ENCODE results near the gene PCDH1.
"Not testable (repeated sequence)": the region's sequence is repeated elsewhere in the genome, so short reads cannot be mapped to it uniquely, and the experiment has no call there.

PCDH1 gene

DNA sequence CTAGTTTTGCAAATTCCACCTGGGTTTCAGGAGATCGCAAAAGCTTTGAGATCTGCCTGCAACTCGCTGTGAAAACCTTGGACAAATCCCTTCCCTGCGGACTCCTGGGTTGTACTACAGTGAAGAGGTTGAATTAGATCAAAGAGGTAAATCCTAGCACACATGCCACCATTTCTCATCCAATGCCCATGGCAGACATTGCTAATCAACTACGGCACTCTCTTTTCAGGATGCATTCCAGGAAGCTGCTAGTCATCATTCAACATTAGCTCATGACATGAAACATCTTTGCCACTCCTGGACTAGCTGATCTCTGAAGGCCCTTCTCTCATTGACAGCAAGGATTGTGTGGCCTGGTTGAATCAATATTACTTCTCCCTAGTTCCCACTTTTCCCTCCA is 46.1 kb downstream of the PCDH1 start:
- no peak for DNase-seq (ENCODE audit: low spot score)

DNA sequence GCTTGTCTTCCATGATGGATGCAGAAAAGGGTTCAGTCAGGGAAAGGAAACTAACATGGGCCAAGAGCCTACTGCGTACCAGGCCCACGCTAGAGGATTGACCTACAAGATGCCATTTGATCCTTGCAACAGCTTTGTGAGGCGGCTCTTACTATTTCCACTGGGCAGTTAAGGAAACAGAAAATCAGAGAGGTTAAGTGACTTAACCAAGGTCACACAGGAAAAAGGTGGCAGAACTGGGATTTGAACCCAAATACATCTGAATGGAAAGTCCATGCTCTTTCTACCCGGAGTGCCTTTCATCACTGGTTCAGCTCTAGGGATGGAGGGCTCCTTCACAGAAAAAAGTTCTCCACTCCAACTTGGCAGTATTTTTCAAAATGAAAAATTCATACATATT is 50.0 kb downstream of the PCDH1 start:
- DNase-seq (ENCODE audit: low spot score), result no peak

DNA sequence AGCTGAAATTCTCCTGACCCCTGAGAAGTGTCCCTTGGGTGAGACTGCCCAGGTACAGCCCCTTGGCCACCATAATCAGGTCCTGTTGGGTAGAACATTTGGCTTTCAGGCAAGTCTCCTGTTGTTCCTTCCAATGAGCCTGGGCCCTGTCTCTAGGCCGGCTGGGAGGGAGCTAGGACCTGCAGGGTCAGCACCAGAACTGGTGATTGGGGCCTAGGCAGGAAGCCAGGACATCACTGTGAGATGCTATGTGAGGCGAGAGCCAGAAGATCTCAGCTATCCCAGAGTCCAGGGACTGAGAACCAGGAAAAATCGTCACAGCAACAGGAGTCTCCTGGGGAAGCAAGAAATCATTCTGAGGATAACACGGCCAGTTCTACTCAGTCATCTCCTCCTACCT is 51.5 kb downstream of the PCDH1 start:
- DNase-seq (ENCODE audit: low spot score), result no peak

DNA sequence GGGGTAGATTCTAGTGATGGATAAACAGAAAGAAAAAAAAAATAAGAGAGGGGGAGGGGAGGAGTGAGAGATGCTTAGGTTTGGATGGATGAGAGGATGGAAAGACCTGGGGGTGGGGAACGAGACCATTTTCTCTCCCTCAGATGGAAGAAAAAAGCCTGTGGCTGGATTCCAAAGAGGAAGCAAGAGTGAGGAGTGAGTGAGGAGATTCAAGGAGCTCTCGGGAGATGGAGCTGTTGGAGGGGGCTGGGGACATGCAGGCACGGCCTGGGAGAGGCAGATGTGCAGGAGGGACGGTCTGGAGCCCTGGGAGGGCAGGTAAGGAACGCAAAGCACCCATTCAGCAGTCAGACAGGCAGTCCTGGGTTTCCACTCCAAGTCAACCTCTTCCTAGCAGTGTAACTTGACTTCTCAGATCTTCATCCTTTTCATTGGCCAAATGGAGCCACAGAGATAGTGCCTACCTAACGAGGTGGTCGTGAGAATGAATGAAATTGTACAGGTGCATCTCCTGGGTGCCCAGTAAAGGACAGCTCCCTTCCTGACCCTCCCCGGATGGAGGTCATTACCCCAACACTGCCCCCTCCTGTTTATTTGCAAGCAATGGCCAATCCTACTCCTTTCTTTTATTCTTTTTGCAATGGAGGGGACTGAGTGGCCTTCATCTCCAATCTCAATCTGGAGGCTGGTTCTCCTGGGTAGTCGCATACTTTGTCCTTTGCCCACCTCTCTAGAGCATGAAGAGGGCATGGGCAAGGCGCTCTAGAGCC is 52.2 kb downstream of the PCDH1 start:
- DNase-seq (ENCODE audit: low spot score), result no peak

DNA sequence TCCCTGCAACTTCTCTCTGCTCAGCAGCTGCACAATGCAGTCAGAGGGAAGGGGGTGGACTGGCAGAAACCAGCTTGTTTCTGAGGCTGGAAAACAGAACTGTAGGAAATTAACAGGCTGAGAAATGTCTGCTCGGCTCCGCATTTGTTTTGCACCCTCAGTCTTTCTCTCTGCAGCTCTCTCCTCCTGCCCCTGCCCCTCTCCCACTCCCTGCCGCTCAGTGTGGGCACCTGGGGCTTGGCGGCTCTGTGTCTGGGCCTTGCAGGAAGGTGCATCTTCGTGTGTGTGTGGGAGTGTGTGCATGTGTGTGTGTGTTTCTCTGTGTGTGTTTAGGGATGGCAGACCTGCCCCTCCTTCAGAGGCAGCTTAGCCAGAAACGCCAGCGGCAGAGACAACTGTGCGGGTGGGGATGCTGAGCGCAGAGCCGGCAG is 53.0 kb downstream of the PCDH1 start:
- no peak for DNase-seq (ENCODE audit: low spot score)

DNA sequence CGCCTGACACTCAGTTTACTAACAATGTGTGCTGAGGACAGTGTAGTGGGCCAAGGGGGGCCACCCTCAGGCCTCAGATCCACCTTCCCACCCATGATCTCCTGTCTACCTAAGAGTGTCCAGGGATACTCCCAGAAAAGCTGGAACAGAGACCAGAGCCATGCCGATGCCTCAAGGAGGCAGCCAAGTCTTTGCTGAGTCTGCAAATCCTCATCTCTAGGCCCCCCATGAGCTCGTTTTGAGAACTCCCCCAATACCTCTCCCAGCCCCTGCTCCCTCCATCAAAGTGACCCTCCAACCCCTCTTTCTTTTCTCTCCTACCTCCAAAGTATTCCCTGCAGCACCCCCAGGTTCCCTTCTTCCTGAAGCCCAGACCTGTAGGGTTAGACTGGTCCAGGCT is 53.5 kb downstream of the PCDH1 start:
- no peak for DNase-seq (ENCODE audit: low spot score)

DNA sequence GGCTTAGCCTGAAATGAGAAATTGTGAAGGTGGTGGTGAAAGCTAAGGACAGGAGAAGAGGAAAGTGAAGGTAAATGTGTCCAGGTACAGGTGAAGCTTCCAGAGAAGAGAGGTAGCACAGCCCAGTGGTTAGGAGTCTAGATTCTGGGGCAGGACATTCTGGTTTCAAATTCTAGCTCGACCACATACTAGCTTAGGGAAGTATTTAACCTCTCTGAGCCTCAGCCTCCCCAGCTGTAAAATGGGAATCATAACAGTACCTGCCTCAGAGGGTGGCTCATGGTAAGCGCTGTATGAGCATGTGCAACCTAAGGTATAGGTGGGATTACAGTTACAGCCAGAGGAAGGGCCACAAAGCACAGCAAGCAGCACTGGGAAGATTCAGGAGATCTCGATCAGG is 55.2 kb downstream of the PCDH1 start:
- no peak for DNase-seq (ENCODE audit: low spot score)

DNA sequence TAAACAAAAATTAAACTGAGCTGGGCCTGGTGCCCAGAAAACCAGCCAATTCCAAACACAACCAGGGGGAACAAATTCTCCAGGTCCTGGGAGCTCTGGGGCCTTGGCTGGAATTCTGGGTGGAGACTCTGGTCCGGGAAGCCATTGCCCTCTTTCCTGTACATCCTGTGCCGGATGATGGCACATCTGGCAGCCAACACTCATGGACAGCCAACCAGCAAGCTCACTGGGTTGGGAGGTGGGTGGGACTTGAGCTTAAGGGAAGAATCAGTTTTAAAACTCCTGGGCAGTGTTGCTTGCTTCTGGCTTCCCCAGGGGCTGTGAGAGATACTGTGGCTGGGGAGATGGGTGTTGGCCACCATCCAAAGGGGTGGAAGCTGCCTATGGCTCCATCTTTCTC is 56.1 kb downstream of the PCDH1 start:
- DNase-seq (ENCODE audit: low spot score), result no peak

DNA sequence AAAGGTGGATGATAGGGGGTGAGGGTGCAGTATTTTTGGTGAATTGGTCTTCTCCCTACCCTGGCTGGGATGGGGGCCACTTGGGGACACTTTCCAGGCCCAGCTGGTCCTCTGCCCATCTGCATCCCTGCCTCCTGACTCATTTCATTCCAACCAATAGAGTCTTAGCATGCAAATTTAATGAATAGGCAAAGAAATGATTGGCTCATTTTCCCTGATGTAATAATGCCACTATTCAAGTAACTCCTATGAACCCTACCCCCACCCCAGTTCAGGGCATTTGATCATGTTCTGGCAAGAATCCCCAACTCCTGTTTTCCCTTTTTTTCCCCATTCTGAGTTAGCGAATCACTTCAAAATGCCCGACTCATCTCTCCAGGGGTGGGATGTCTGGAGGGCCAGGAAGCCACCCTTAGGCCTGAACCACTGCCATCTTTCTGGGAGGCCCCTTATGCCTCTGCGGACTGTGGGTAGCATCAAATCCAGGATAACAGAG is 56.7 kb downstream of the PCDH1 start:
- peak; percentile 89 for DNase-seq (ENCODE audit: low spot score)

DNA sequence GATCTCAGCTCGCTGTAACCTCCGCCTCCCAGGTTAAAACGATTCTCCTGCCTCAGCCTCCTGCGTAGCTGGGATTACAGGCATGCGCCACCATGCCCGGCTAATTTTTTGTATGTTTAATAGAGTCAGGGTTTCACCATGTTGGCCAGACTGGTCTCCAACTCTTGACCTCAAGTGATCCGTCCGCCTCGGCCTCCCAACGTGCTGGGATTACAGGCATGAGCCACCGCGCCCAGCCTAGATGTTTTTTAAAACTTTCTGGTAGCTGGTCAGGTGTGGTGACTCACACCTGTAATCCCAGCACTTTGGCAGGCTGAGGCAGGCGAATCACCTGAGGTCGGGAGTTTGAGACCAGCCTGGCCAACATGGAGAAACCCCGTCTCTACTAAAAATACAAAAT is 57.5 kb downstream of the PCDH1 start:
- DNase-seq (ENCODE audit: low spot score), result not testable (repeated sequence)

DNA sequence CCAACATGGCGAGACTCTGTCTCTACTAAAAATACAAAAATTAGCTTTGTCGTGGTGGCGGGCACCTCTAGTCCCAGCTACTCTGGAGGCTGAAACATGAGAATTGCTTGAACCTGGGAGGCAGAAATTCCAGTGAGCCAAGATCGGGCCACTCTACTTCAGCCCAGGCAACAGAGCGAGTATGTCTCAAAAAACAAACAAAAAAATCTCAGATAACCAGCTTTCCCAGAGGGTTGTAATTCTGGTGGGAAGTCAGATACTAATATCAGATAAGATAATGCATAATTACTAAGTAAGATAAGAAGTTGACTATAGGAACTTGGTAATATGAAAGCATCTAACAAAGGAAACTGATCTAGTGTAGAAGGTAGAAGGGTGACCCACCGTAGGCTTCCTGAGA is 60.6 kb downstream of the PCDH1 start:
- no peak for DNase-seq (ENCODE audit: low spot score)

DNA sequence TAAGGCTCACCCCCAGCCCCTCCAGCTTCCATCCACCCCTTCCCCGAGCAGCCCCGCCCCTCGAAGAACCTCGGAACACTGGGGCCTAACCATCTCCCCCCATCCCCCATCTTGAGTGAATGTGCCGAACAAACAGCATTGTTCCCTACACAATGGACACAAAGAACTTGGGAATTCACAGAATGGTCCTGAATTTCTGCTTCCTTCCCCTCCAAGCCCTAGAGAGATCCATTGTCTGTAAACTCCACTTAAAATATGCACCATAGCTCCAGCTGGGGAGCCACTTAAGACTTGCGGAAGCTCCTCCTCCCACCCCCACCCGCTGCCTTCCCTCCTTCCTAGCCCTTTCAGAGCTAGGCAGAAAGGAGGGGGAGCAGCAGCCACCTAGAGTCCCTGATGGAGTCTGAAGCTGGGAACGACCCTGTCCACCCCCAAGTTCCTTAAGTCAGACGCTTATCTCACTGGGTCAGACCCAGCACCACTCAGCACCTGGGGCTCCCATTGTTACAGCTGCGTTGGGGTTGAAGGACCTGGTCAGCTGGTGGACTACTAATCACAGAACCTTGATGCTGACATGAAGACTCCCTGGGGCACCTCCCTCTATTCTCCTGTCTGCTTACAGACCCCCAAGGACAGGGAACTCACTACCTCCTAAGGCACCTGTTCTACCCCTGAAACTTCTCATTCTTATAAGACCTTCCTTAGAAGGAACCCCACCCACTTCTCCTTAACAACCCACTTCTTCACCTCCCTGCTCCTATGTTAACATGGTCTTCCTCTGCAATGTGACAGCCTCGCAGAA is 61.4 kb downstream of the PCDH1 start:
- no peak for DNase-seq (ENCODE audit: low spot score)

DNA sequence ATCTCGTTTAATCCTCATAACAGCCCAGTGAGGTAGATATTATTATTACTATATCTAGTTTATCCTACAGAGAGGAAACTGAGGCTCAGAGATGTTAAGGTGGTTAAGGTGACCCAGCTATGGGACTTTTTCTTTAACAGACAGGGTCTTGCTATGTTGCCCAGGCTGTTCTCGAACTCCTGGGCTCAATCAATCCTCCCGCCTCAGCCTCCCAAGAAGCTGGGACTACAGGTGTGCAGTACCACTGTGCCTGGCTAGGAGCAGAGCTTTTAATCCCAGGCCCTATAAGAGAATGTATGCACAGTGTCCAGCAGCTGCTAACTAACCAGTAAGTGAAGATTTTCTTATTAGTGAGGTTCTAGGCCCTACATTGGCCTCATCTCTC is 62.4 kb downstream of the PCDH1 start:
- no peak for DNase-seq (ENCODE audit: low spot score)

DNA sequence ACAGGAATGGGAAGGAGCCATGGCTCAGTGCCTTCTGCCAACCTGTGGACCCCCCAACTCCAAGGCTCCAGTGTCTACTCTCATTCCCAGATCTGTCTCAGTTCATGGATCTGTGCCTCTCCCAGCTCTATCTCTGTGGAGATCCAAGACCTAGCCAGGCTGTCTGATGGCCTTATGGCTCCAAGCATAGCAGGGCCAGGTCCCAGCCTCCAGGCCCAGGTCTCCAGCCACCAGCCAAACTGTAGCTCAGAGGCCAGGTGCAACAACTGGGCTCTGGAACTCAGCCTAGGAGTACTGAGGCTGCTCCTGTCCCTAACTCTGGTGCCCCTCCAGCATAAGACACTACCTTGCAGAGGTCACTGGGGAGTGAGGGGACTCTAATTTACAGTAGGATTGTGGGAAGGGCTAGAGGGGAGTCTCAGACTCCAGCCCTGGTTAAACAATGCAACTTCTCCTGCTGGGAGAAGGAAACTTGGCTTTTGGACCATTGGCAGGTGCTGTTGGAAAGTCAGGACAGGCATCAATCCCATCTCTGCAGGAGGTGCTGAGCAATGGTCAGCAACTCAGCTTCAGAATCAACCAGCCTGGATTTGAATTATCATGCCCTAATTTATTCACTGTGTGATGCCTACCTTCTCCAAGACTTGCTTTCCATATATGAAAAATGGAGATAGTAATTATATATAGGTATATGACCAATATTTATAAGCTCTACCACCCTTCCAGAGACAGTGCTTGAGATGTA is 63.0 kb downstream of the PCDH1 start:
- DNase-seq (ENCODE audit: low spot score), result no peak

DNA sequence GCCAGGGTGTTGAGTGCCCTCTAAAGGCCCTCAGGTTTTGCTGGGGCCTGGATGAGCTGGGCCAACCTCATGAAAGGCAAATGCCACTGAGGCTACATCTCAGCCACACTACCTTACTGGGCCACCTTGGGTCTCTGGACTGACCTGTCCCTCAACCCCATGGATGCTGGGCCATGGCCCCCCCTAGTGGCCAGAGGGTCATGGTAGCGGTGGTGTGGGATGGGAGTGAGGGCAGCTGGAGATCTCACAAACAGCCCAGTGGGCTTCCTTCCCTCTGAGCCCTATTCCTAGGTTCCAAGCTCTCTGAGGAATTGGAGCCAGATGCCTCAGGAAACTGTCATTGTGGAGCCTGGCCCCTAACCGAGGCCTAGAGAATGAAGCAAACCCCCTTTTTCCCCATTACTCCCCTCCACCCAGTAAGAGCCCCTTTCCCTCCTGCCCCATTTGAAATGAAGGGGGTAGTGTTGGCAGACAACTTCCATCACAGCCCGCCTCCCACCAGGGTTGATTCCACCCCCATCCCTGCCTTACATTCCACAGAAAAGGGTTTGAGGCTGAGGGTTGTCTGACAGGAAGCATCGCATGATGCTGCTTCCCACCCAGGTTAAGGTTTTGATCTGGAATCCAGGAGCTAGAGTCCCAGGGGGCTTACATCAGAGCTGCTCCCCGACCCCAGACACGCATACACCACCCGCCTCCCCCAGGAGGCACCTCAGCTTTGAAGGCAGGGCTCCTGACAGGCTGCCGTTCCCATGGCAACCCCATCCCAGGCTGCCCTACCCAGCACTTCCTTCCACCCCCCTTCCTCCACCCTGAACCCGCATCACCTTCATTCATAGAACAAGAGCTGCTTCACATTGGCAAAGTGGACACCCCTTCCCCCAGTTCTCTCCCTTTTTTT is 63.9 kb downstream of the PCDH1 start:
- peak; percentile 65 for DNase-seq (ENCODE audit: low spot score)

DNA sequence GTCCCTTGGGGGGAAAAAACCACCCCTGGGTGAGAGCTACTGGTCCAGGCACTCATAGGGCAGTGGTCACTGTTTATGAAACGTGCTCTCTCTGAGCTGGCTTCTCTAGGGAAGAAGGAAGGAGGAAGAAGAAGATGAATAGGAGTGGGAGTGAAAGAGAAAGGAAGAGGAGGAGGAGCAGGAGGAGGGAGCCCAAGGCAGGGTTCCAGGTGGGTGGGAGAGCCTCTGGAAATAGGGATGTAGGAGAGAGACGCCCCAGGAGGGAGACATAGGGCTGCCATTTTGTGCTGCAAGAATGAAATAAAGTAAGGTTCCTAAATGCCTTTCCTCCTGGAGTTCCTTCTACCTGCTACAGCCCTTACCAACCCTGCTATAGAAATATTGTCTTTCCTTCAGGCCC is 65.7 kb downstream of the PCDH1 start:
- DNase-seq (ENCODE audit: low spot score), result no peak

DNA sequence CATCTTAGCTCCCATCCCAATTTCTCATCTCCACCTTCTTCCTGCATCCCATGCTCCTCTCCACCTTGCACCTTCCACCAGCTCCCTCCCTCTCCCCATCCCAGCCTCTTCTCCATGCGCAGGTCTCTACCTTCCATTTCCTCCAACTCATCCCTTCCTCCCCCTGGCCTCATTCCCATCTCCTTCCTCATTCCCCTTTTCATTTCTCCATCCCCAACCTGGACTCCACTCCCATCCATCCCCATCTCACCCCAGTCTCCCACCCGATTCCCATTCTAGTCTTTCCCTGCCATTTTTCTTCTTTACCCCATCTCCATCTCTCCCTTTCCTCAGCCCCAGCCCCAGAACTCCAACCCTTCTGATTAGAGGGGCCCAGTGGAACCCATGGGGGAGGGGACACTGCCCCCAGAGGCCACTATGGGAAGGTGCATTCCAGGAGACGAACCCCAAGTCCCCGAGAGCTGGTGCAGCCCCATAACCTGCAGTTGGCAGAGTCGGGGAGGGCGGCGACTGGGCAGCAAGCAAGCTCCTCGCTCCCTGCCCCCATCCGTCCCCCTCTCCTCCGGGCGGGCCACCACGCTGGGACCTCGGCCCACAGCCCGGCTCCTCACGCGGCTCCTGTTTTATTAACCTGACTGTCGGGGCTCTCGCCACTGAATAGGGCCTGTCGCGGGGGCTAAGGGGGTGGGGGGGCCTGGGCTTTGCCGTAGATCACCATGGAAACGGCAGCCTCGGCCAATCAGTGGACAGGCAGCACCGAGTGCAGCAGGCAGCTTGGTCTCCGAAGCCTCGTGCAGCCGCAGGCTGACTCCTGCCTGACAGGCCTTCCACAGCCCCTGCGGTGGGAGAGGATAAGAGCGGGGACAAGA is 66.7 kb downstream of the PCDH1 start:
- peak; percentile 55 for DNase-seq (ENCODE audit: low spot score)

DNA sequence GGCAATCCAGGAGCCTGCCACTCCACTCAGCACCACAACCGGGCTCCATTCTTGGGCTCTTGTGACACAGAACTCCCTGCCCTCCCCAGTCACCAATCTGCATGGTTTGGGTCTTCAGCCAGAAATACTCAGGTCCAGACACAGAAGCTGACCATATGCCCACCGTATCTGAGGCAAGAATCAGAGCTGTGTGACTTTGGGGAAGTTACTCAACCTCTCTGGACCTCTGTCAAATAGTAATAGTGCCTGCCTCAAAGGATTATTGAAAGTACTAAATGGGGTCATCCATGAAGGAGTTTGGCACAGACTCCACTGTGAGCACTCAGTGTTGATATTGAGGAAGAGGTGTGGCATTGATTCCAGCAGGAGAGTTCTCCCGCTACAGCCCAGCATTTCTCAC is 67.5 kb downstream of the PCDH1 start:
- DNase-seq (ENCODE audit: low spot score), result no peak

DNA sequence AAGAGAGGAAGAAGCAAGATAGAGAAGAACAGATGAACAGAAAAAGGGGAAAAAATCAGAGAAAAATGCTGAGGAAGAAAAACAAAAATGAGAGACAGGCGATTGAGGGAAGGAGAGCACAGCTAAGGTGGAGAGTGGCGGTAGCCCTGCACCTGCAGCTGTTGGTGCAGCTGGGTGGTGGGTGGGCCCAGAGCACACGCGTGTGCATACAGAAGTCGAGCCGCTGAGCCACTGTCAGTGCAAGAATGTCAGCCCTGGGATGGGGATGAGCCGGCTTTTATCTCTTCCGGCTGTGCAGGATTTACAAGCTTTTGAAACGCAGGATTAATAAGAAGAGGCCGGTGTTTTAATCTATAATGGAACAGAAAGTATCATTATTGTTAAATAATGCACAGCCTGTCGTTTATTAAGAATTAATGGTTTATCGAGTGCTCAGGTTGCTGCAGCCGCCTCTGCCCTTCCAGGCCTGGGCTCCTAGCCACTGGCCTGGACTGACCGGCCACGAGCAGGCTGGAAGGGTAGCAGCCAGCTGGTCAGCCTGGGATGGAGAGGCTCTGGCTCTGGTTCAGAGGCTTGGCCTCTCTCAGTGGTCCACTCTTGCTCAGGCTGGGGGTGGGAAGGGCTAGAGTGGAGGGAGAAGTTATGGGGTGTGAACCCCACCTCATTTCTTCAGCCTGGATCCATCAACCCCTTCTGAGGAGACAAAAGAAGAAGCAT is 68.7 kb downstream of the PCDH1 start:
- no peak for DNase-seq (ENCODE audit: low spot score)

DNA sequence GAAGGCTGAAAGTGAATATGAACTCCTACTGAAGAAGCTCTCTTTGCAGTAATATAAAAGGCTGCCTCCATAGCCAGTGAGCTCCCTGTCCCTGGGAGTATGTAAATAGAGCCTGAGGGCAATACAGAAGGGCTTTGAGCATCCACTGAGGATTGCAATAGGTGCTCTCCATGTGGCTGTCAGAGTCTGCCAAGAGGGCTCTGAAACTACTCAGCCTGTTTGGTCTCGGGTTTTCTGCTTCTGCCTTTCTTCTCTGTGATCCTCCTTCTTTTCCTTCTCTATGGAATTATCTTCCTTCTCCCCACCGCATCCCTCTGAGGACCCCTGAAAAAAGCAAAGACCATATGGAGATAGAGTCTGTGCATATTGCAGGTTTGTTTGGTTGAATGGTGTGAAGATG is 69.4 kb downstream of the PCDH1 start:
- no peak for DNase-seq (ENCODE audit: low spot score)

All from AG20443 (cell line).